Ovary (tissue), 9 donors: ENCODE data around the gene SDK1. TPM values are rescaled to one million over a fixed set of nuclear protein-coding genes. Genes with fewer than 3 reads are reported as not detected.

Source experiments
- DNase-seq, 5 donors: peaks; one replicate each; pipeline ENCODE4 v3.0.0-alpha.2; 2019 to 2020
- H3K27ac ChIP-seq, 2 donors: fragments of 200-600 bp; one replicate each; pipeline versions ENCODE4 v1.5.1 to v1.8.0; 2019 to 2022
- H3K27me3 ChIP-seq: fragments of 200-600 bp; one replicate; pipeline ENCODE4 v1.8.0; 2022
- H3K36me3 ChIP-seq: fragments of 200-600 bp; sonication (generic); one replicate; pipeline ENCODE4 v1.5.1; 2019
- H3K4me1 ChIP-seq: one replicate; pipeline ENCODE4 v1.8.1; 2013; ENCODE audit warnings: mild to moderate bottlenecking, moderate library complexity; ENCODE audit not compliant: insufficient read depth
- H3K4me3 ChIP-seq: fragments of 200-600 bp; sonication (generic); one replicate; pipeline ENCODE4 v1.5.1; 2017
- H3K9me3 ChIP-seq, 2 donors: fragments of 200-600 bp in 1 of 2; sonication (generic) in 1 of 2; one replicate each; pipeline versions ENCODE4 v1.5.1 to v1.8.1; 2013 to 2019; ENCODE audit warnings: mild to moderate bottlenecking in 1 of 2, moderate library complexity in 1 of 2
- EP300 ChIP-seq: sonication (generic); formaldehyde crosslinking; IDR thresholded peaks from one replicate; pipeline ENCODE4 v1.6.1; 2017; ENCODE audit warnings: antibody characterized with exemption
- POLR2A ChIP-seq: fragments of 450-650 bp; IDR thresholded peaks from one replicate; pipeline ENCODE4 v1.6.1; 2017; ENCODE audit warnings: antibody characterized with exemption, mild to moderate bottlenecking, moderate library complexity
- WGBS, 3 donors: extraction: QIAGEN DNeasy Blood & Tissue Kit in 1 of 3; methylation state at CpG; one replicate each; pipeline versions ENCODE4 v1.1.5 to v1.1.7; 2013 to 2017; 5-methylcytosine and 5-hydroxymethylcytosine counted together
- intact Hi-C, 4 donors: fragments of 100-400 bp; cut with DNase I; formaldehyde crosslinking; loops; one replicate each; pipeline versions ENCODE4 v1.11.0 to v1.15.1; 2022 to 2023
- polyA plus RNA-seq, 2 donors: library from polyadenylated mRNA; stranded (reverse); fragments of 200-250 nt in 1 of 2; fragments of 350-450 nt in 1 of 2; fragmentation: Illumina TruSeq in 1 of 2; extraction: RNeasy Lipid Tissue Mini Kit (QIAGEN cat#74804) in 1 of 2; gene quantifications; one replicate each; pipeline ENCODE4 v1.2.3, GENCODE V29; 2013 to 2014
- total RNA-seq, 7 donors: library from RNA; depleted of rRNA in 2 of 7; stranded (reverse); fragments of >200 nt in 2 of 7; fragmentation: NEBNext Ultra II Directional in 3 of 7; extraction: Animal tissue kit (Norgen Biotek cat#: 25700) in 3 of 7; gene quantifications; one replicate each; pipeline versions ENCODE4 v1.1.0 to v1.2.4, GENCODE V29; 2016 to 2023
- TF ChIP-seq, protein P1 (sequence below), 3 donors: fragments of 450-650 bp in 2 of 3; fragments of 200-600 bp in 1 of 3; IDR thresholded peaks; one replicate each; pipeline versions ENCODE4 v1.5.1 to v1.8.0; 2016 to 2022; ENCODE audit warnings: antibody characterized with exemption in 3 of 3, mild to moderate bottlenecking in 1 of 3
- donor health status: DM: no; HTN: no; CAD: no; lungs with moderate emphysema.
- donor health status: DM: no; HTN: no; CAD: no.
- donor health status: Bipolar disorder and iron deficiency.
- donor health status: DM: yes; HTN: yes; CAD: no.
- donor health status: DM: no; HTN: no; CAD: no.
- donor health status: DM: yes; HTN: yes; CAD: no.

The SDK1 gene
- total and polyA plus RNA-seq, 9 donors, result 1.2 to 13.3 (median 4.4) TPM

DNA sequence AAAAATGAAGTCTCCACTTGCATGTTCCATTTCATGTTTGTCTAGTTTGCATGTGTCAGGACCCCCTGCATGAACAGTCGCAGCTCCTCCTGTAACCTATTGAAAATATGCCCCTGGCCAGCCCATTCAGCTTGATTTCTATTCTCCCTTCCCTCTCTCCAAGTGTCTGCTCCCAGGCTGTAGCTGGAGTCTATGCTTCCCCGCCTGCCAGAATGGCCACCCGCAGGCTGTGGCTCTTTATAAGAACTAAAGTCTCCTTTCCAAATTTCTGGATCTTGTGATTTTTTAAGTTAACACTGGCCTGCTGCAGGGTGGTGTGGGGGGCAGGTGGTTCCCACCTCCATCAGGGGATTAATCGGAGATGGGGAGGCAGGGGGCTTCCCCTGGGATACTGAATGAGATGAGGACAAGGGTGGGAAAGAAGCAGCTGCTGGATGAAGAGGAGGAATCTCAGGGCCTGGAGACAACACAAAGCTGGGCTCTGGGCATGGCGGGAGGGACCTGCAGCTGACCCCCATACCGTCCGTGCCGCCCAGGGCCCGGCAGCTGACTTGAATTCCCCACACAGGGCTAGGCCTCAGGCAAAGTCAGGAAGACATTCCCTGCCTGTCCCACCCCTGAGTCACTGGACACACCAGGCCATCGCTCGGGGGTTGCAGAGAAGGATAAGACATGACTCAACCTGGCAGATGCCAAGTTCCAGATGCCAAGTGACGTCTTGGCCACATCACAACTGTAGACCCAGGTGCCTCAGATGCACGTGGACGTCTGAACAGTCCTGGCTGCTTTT is 981.6 kb downstream of the SDK1 start:
- no peak for DNase-seq
- whole genome bisulfite sequencing, 3 donors, result 84 to 86% (median 85%) methylated on average over 14 of the region's 14 CpGs
- no peaks in the 10 kb centered on the region for H3K4me1 ChIP-seq
- H3K9me3 ChIP-seq, result no peaks in the 10 kb centered on the region
- no peaks in the 10 kb centered on the region for H3K36me3 ChIP-seq
- intact Hi-C loops, result no loop called here
- no peak overlapping the region for H3K4me3 ChIP-seq
- no peaks in the 10 kb centered on the region for H3K27me3 ChIP-seq
- H3K27ac ChIP-seq, result no peak overlapping the region
- TF ChIP-seq POLR2A (no peak), EP300 (no peak)

DNA sequence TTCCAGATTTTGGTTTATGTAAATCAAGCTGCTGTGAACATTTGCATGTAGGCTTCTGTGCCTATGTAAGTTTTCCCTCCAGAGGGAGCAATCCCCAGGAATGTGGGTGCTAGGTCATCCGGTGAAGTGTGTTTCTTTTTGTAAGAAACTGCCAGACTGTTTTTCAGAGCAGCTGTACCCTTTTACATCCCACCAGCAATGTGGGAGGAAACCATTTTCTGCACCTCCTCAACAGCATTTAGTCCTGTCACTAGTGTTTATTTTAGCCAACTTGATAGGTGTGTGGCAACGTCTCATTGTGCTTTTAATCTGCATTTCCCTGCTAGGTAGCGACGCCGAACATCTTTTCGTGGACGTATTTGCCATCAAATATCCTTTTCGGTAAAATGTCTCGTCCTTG is 985.3 kb downstream of the SDK1 start:
- DNase-seq, result no peak
- H3K4me1 ChIP-seq, result no peaks in the 10 kb centered on the region
- TF ChIP-seq, protein P1, sequence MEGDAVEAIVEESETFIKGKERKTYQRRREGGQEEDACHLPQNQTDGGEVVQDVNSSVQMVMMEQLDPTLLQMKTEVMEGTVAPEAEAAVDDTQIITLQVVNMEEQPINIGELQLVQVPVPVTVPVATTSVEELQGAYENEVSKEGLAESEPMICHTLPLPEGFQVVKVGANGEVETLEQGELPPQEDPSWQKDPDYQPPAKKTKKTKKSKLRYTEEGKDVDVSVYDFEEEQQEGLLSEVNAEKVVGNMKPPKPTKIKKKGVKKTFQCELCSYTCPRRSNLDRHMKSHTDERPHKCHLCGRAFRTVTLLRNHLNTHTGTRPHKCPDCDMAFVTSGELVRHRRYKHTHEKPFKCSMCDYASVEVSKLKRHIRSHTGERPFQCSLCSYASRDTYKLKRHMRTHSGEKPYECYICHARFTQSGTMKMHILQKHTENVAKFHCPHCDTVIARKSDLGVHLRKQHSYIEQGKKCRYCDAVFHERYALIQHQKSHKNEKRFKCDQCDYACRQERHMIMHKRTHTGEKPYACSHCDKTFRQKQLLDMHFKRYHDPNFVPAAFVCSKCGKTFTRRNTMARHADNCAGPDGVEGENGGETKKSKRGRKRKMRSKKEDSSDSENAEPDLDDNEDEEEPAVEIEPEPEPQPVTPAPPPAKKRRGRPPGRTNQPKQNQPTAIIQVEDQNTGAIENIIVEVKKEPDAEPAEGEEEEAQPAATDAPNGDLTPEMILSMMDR (IDR thresholded peaks at IDR 0.05), result no peak
- TF ChIP-seq POLR2A (no peak), EP300 (no peak)
- H3K4me3 ChIP-seq, result no peak overlapping the region
- H3K9me3 ChIP-seq, result no peaks in the 10 kb centered on the region
- no peaks in the 10 kb centered on the region for H3K36me3 ChIP-seq
- intact Hi-C loops, result no loop called here
- no peaks in the 10 kb centered on the region for H3K27me3 ChIP-seq
- 57 to 66% (median 60%) methylated on average over 9 of the region's 9 CpGs for WGBS, 3 donors
- H3K27ac ChIP-seq, result no peak overlapping the region

DNA sequence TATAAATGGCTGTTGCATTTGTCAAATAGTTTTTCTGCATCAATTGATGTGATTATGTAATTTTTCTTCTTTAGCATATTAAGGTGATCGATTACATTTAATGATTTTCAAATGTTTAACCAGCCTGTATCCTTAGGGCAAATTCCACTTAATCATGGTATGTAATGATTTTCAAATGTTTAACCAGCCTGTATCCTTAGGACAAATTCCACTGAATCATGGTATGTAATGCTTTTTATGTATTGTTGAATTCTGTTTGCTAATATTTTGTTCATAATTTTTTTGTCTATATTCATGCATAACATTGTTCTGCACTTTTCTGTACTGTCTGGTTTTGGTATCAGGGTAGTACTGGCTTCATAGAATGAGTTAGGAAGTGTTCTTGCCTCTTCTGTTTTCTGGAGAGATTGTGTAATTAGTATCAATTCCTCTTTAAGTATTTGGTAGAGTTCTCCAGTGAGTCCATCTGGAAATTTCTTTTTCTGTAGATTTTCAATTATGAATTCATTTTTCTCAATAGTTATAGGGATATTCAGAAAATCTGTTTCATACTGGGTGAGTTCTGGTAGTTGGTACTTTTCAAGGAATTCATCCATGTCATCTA is 987.8 kb downstream of the SDK1 start:
- no peak for DNase-seq
- Histone ChIP-seq H3K36me3 (no peaks in the 10 kb centered on the region), H3K27ac (no peak overlapping the region), H3K9me3 (no peaks in the 10 kb centered on the region), H3K27me3 (no peaks in the 10 kb centered on the region), H3K4me3 (no peak overlapping the region), H3K4me1 (no peaks in the 10 kb centered on the region)
- 87 to 96% (median 93%) methylated on average over 1 of the region's 1 CpG for WGBS, 3 donors
- TF ChIP-seq EP300 (no peak), POLR2A (no peak)
- TF ChIP-seq, protein P1 (IDR thresholded peaks at IDR 0.05), result no peak
- intact Hi-C loops, result no loop called here

DNA sequence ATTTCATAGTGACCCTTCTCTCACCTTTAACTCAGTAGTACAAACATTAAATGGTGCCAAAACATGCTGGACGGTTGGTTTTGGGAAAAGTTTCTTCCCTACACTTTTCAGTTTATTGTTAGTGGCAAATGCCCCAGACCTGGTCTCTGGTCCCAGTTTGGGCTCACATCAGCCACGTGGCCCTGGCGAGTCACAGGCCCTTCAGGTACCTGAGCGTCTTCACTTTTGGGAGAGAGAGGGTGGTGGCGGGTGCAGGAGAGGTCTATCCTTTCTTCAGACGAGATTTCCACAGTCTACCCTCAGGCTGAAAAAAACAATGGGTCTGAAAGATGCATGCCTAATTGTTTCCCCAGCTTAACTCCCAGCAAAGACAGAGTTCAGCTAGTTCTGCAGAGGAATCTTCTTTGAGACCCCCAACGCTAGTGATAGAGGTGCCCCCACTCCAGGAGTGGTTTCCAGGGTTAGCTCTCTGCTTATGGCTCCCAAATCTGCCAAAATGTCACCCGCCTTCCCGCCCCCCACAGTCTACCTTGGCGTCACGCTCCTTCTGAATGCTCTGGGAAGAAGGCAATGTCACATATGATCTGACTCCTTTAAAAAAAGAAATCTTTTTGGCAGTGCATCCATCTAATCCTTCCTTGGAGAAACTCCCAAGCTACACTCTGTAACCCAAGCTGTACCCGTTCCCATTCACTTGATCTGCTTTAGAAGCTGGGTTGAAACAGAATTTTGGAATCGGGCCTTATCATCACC is 996.3 kb downstream of the SDK1 start:
- Histone ChIP-seq H3K27ac (no peak overlapping the region), H3K27me3 (no peaks in the 10 kb centered on the region), H3K4me3 (no peak overlapping the region), H3K4me1 (no peaks in the 10 kb centered on the region), H3K9me3 (peaks cover 0 to 3% of the 10 kb centered on the region in 2 donors), H3K36me3 (no peaks in the 10 kb centered on the region)
- intact Hi-C loops, result no loop called here
- TF ChIP-seq POLR2A, result no peak
- no peak for DNase-seq
- 78 to 84% (median 81%) methylated on average over 13 of the region's 13 CpGs for WGBS, 3 donors

DNA sequence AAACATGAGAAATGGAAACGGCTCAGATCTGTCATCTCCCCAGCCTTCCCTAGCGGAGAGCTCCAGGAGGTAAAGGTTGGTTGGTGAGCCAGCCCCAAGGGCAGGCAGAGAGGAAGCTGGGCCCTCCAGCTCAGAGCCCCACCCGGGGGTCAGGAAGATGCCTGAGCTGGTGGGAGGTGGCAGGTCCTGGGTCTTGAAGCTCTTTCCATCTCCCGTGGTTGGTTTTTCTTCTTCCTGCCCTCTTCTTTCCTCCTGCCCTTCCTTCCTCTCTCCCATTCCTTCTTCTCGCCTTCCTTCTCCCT is 996.8 kb downstream of the SDK1 start:
- no peaks in the 10 kb centered on the region for H3K4me1 ChIP-seq
- intact Hi-C loops, result no loop called here
- peaks cover 0 to 3% of the 10 kb centered on the region in 2 donors for H3K9me3 ChIP-seq
- TF ChIP-seq POLR2A (no peak), EP300 (no peak)
- TF ChIP-seq, protein P1 (IDR thresholded peaks at IDR 0.05), result no peak
- H3K36me3 ChIP-seq, result no peaks in the 10 kb centered on the region
- WGBS, 3 donors, result 78 to 83% (median 82%) methylated on average over 5 of the region's 5 CpGs
- no peak overlapping the region for H3K4me3 ChIP-seq
- no peak for DNase-seq
- no peaks in the 10 kb centered on the region for H3K27me3 ChIP-seq
- H3K27ac ChIP-seq, result no peak overlapping the region
